GM23248 (cell line): ENCODE measurements around the gene KIF1B.

ENCODE experiments used
- EZH2 ChIP-seq: fragments of 200-600 bp; sonication (generic); IDR thresholded peaks from 2 replicates; pipeline ENCODE4 v1.6.1; 2018; ENCODE audit warnings: antibody characterized with exemption, mild to moderate bottlenecking; ENCODE audit not compliant: insufficient read depth, poor library complexity, severe bottlenecking
- EZH2phosphoT487 ChIP-seq: fragments of 200-600 bp; sonication (generic); IDR thresholded peaks from 2 replicates; pipeline ENCODE4 v1.6.1; 2018; ENCODE audit warnings: antibody characterized with exemption, moderate library complexity, mild to moderate bottlenecking, low read depth; ENCODE audit not compliant: insufficient read depth

- TF ChIP-seq EZH2phosphoT487 (no peak), EZH2 (no peak)
Measured at GRCh38 chr1:10178597-10179405, 31.6 kb upstream of the KIF1B start.
